H1 (cell line): ENCODE results near the gene NPY1R. TPM values are rescaled to one million over a fixed set of nuclear protein-coding genes. Genes with fewer than 3 reads are reported as not detected.

Experiments
- CTCF ChIA-PET: fragments of 300-600 bp; sonication (Branson Sonifier 250); formaldehyde crosslinking; loops from one replicate; lab custom pipeline; 2021; ENCODE audit not compliant: partially characterized antibody; lab: Charles Lee
- POLR2A ChIA-PET: fragments of 300-600 bp; sonication (Branson Sonifier 250); formaldehyde crosslinking; loops from one replicate; lab custom pipeline; 2021; ENCODE audit warnings: inconsistent platforms; ENCODE audit not compliant: partially characterized antibody; lab: Charles Lee
- DNase-seq, 2 experiments: peaks; one replicate each; pipeline versions ENCODE4 v3.0.0 to v3.0.0-alpha.2; 2010 to 2022; ENCODE audit warnings: low spot score in 2 of 2, low read depth in 1 of 2, mixed read lengths in 1 of 2
- FAIRE-seq: peaks from 2 replicates; lab custom pipeline; 2011; peaks lifted over from hg19 to GRCh38; lab: Jason Lieb, UNC
- H2AFZ ChIP-seq: 2 replicates; pipeline ENCODE4 v1.8.1; 2012; ENCODE audit warnings: low read length, inconsistent platforms
- H2AK5ac ChIP-seq: 2 replicates; pipeline ENCODE4 v1.6.1; 2013; ENCODE audit warnings: low read depth, low read length
- H2BK120ac ChIP-seq: replicated peaks from 2 replicates; pipeline ENCODE3; 2013; ENCODE audit warnings: low read depth, low read length, inconsistent platforms
- H2BK12ac ChIP-seq: 2 replicates; pipeline ENCODE4 v1.6.1; 2013; ENCODE audit warnings: low read depth, low read length
- H2BK15ac ChIP-seq: 2 replicates; pipeline ENCODE4 v1.6.1; 2013; ENCODE audit warnings: low read length
- H2BK20ac ChIP-seq: 2 replicates; pipeline ENCODE4 v1.6.1; 2013; ENCODE audit warnings: low read length
- H2BK5ac ChIP-seq: 2 replicates; pipeline ENCODE4 v1.6.1; 2013; ENCODE audit warnings: low read depth, low read length
- H3K14ac ChIP-seq: 2 replicates; pipeline ENCODE4 v1.6.1; 2013; ENCODE audit warnings: inconsistent platforms; ENCODE audit not compliant: insufficient read length
- H3K18ac ChIP-seq: 2 replicates; pipeline ENCODE4 v1.6.1; 2013; ENCODE audit warnings: low read length; ENCODE audit errors: extremely low read depth
- H3K23ac ChIP-seq: 2 replicates; pipeline ENCODE4 v1.6.1; 2013; ENCODE audit warnings: inconsistent platforms; ENCODE audit not compliant: insufficient read length
- H3K23me2 ChIP-seq: 2 replicates; pipeline ENCODE4 v1.6.1; 2013; ENCODE audit warnings: low read depth, low read length
- H3K27ac ChIP-seq: 2 replicates; pipeline ENCODE4 v1.6.1; 2011; ENCODE audit warnings: low read depth, low read length, inconsistent platforms
- H3K27me3 ChIP-seq, 4 experiments: replicated peaks in 1 of 4; 1 replicate in 1 of 4; 2 replicates in 3 of 4; pipeline versions ENCODE4 v1.6.1 to v1.8.1; 2011 to 2013; ENCODE audit warnings: low read length in 3 of 4, mild to moderate bottlenecking in 3 of 4, inconsistent platforms in 2 of 4, mixed read lengths in 2 of 4, moderate library complexity in 1 of 4; ENCODE audit not compliant: control insufficient read depth in 3 of 4, insufficient read depth in 3 of 4; ENCODE audit errors: extremely low read depth in 1 of 4
- H3K36me3 ChIP-seq, 4 experiments: 2 replicates each; pipeline versions ENCODE4 v1.6.1 to v1.8.1; 2011 to 2013; ENCODE audit warnings: mild to moderate bottlenecking in 4 of 4, low read length in 3 of 4, moderate library complexity in 2 of 4, control low read depth in 1 of 4, inconsistent platforms in 1 of 4; ENCODE audit not compliant: insufficient read depth in 4 of 4, control insufficient read depth in 2 of 4
- H3K4ac ChIP-seq: replicated peaks from 2 replicates; pipeline ENCODE3; 2013; ENCODE audit warnings: low read length, low read depth, mixed read lengths, inconsistent platforms; ENCODE audit not compliant: insufficient read length
- H3K4me1 ChIP-seq, 4 experiments: replicated peaks in 1 of 4; 1 replicate in 1 of 4; 2 replicates in 3 of 4; pipeline versions ENCODE4 v1.6.1 to v1.8.1; 2011 to 2013; ENCODE audit warnings: low read length in 3 of 4, inconsistent platforms in 2 of 4, mixed read lengths in 1 of 4; ENCODE audit not compliant: insufficient read depth in 4 of 4, control insufficient read depth in 3 of 4
- H3K4me2 ChIP-seq, 2 experiments: 2 replicates each; pipeline versions ENCODE4 v1.6.1 to v1.8.1; 2011 to 2013; ENCODE audit warnings: low read depth in 2 of 2, low read length in 2 of 2, control low read depth in 1 of 2, inconsistent platforms in 1 of 2, mild to moderate bottlenecking in 1 of 2; ENCODE audit not compliant: insufficient read depth in 1 of 2
- H3K4me3 ChIP-seq, 4 experiments: fragments of 200-600, 300-600 bp in 1 of 4; sonication (generic), shearing (Covaris generic), sonication (Bioruptor Twin) in 1 of 4; 2 replicates each; pipeline versions ENCODE4 v1.5.1 to v1.8.1; 2011 to 2016; ENCODE audit warnings: low read length in 4 of 4, low read depth in 3 of 4, control low read depth in 2 of 4, inconsistent platforms in 2 of 4, mild to moderate bottlenecking in 2 of 4, mixed read lengths in 1 of 4, moderate library complexity in 1 of 4; ENCODE audit not compliant: insufficient read depth in 2 of 4; ENCODE audit errors: extremely low read depth in 1 of 4
- H3K56ac ChIP-seq: replicated peaks from 2 replicates; pipeline ENCODE3; 2013; ENCODE audit warnings: low read depth, mild to moderate bottlenecking, mixed read lengths, low read length, inconsistent platforms; ENCODE audit not compliant: insufficient read length
- H3K79me1 ChIP-seq: 2 replicates; pipeline ENCODE4 v1.6.1; 2013; ENCODE audit warnings: low read depth, low read length, control low read depth
- H3K79me2 ChIP-seq, 2 experiments: 2 replicates each; pipeline versions ENCODE4 v1.6.1 to v1.8.1; 2012 to 2013; ENCODE audit warnings: low read length in 2 of 2, mild to moderate bottlenecking in 2 of 2, inconsistent platforms in 1 of 2; ENCODE audit not compliant: insufficient read depth in 2 of 2, control insufficient read depth in 1 of 2
- H3K9ac ChIP-seq, 4 experiments: replicated peaks in 1 of 4; 1 replicate in 1 of 4; 2 replicates in 3 of 4; pipeline versions ENCODE4 v1.6.1 to v1.8.1; 2011 to 2013; ENCODE audit warnings: low read depth in 3 of 4, low read length in 3 of 4, control low read depth in 2 of 4, mild to moderate bottlenecking in 2 of 4, moderate library complexity in 2 of 4, inconsistent platforms in 1 of 4; ENCODE audit errors: extremely low read depth in 1 of 4
- H3K9me3 ChIP-seq, 2 experiments: 2 replicates each; pipeline versions ENCODE4 v1.6.1 to v1.8.1; 2012 to 2013; ENCODE audit warnings: mild to moderate bottlenecking in 2 of 2, moderate library complexity in 2 of 2, control low read depth in 1 of 2, inconsistent platforms in 1 of 2, low read depth in 1 of 2, low read length in 1 of 2, mixed read lengths in 1 of 2; ENCODE audit not compliant: insufficient read depth in 2 of 2
- H4K20me1 ChIP-seq, 2 experiments: replicated peaks in 1 of 2; 2 replicates each; pipeline versions ENCODE3 to v1.8.1; 2011 to 2013; ENCODE audit warnings: inconsistent platforms in 2 of 2, low read length in 2 of 2, mild to moderate bottlenecking in 1 of 2; ENCODE audit not compliant: insufficient read depth in 2 of 2, control insufficient read depth in 1 of 2
- H4K5ac ChIP-seq: 2 replicates; pipeline ENCODE4 v1.6.1; 2013; ENCODE audit warnings: low read length, low read depth, mixed read lengths, inconsistent platforms; ENCODE audit not compliant: insufficient read length
- H4K8ac ChIP-seq: 2 replicates; pipeline ENCODE4 v1.8.0; 2013; ENCODE audit warnings: mild to moderate bottlenecking, moderate library complexity, low read length, inconsistent platforms; ENCODE audit not compliant: insufficient read depth; ENCODE audit errors: extremely low read depth
- H4K91ac ChIP-seq: replicated peaks from 2 replicates; pipeline ENCODE3; 2013; ENCODE audit warnings: low read length, mixed read lengths, inconsistent platforms; ENCODE audit not compliant: insufficient read length
- EP300 ChIP-seq, 2 experiments: IDR thresholded peaks; 1 replicate in 1 of 2; 2 replicates in 1 of 2; pipeline ENCODE4 v1.6.1; 2011 to 2012; ENCODE audit warnings: low read depth in 2 of 2, low read length in 2 of 2, mild to moderate bottlenecking in 2 of 2, borderline replicate concordance in 1 of 2, inconsistent platforms in 1 of 2, moderate library complexity in 1 of 2
- EZH2 ChIP-seq: fragments of 200-600 bp; sonication (generic); IDR thresholded peaks from 2 replicates; pipeline ENCODE4 v1.7.1; 2012; ENCODE audit warnings: low read depth, mild to moderate bottlenecking, moderate library complexity, low read length, inconsistent platforms; ENCODE audit not compliant: severe bottlenecking
- GTF2F1 ChIP-seq: IDR thresholded peaks from 2 replicates; pipeline ENCODE4 v1.6.1; 2012; ENCODE audit warnings: low read depth, low read length, improper control_type of control experiment, borderline replicate concordance
- RBBP5 ChIP-seq: IDR thresholded peaks from 2 replicates; pipeline ENCODE4 v1.7.1; 2012; ENCODE audit warnings: low read depth, mild to moderate bottlenecking, inconsistent platforms, low read length, moderate library complexity, borderline replicate concordance
- SIX5 ChIP-seq: IDR thresholded peaks from 2 replicates; pipeline ENCODE4 v1.6.1; 2011; ENCODE audit warnings: mild to moderate bottlenecking, low read depth, low read length
- WGBS, 2 experiments: shearing (Covaris generic) in 1 of 2; methylation state at CpG; one replicate each; pipeline versions ENCODE4 v1.1.6 to v1.1.7; 2013 to 2015; ENCODE audit warnings: low lambda C conversion rate in 2 of 2, mixed read lengths in 2 of 2, inconsistent platforms in 1 of 2, low coverage in 1 of 2, missing lambda C conversion rate in 1 of 2; ENCODE audit not compliant: insufficient replicate concordance in 2 of 2, insufficient coverage in 1 of 2, insufficient read length in 1 of 2; ENCODE audit errors: extremely low coverage in 1 of 2, missing lambda C conversion rate in 1 of 2; 5-methylcytosine and 5-hydroxymethylcytosine counted together
- polyA plus RNA-seq, 7 experiments: library from polyadenylated mRNA; depleted of rRNA in 3 of 7; stranded (reverse) in 5 of 7; unstranded in 2 of 7; fragments of >200 nt in 5 of 7; fragments of 200-250 nt in 2 of 7; gene quantifications; 1 replicate in 5 of 7; 2 replicates in 1 of 7; 4 replicates in 1 of 7; pipeline versions ENCODE4 v1.2.1 to v1.2.3, GENCODE V29; 2011 to 2013; ENCODE audit warnings: missing spikeins in 2 of 7, mixed read lengths in 2 of 7
- total RNA-seq: library from RNA; stranded (reverse); fragmentation: NEBNext Ultra II Directional; extraction: Animal tissue kit (Norgen Biotek cat#: 25700); gene quantifications from 2 replicates; pipeline ENCODE4 v1.2.1, GENCODE V29; 2021

Gene NPY1R
- total and polyA plus RNA-seq, 2 of the 8 experiments (the other 6 are each of a cell fraction or from before 2014, with no cell fraction given) = 5.9 to 6.3 TPM

DNA sequence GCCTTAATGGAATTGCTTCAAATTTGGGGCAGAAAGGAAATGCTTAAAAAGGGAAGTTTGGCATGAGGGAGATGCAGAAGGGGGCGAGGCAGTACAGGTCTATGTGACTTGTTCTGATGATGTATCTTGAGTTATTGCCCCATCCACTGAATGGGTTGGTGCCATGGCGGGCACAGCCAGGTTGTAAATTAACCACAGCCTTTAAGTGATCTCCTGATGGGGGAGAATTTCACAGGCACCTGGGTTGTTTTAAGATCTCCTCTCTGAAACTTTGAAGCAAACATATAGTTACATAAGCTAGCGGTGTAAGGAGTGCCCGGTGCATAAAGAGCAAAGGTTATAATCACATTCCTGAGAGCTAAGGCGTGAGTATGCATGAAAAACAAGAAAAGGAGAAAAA is 48.3 kb upstream of the NPY1R start:
- H2AK5ac ChIP-seq = no peak overlapping the region
- no peaks in the 10 kb centered on the region for H3K4me1 ChIP-seq
- no peak overlapping the region for H3K4me3 ChIP-seq
- no peaks in the 10 kb centered on the region for H4K20me1 ChIP-seq
- CTCF ChIA-PET = interaction anchor here (0.6 to 1.3 kb wide), 2 partner anchors 24 to 115 kb away, joined by 3 read pairs; no protein-coding TSS in a partner anchor
- no peaks in the 10 kb centered on the region for H3K27me3 ChIP-seq
- H3K79me1 ChIP-seq = no peaks in the 10 kb centered on the region
- no peak overlapping the region for H2BK5ac ChIP-seq
- H3K27ac ChIP-seq = no peak overlapping the region
- H2BK120ac ChIP-seq = no peak overlapping the region
- no peak for TF ChIP-seq GTF2F1
- no peak for TF ChIP-seq RBBP5
- TF ChIP-seq EZH2 = no peak
- TF ChIP-seq EP300 (IDR thresholded peaks at IDR 0.05; ENCODE audit: borderline replicate concordance in 1 of 2, low read depth in 2 of 2, low read length in 2 of 2) = no peak
- TF ChIP-seq SIX5 = no peak
- DNase-seq (no peak), FAIRE-seq (no peak)
- no peak overlapping the region for H3K18ac ChIP-seq
- H3K4me2 ChIP-seq = no peak overlapping the region
- POLR2A ChIA-PET = no interaction called here
- no peak overlapping the region for H2BK15ac ChIP-seq
- H4K8ac ChIP-seq = no peak overlapping the region
- H2BK20ac ChIP-seq = no peak overlapping the region
- H4K91ac ChIP-seq = no peak overlapping the region
- no peaks in the 10 kb centered on the region for H3K79me2 ChIP-seq
- no peak overlapping the region for H3K23ac ChIP-seq
- H3K4ac ChIP-seq = no peak overlapping the region
- H3K56ac ChIP-seq = no peak overlapping the region
- 0 out of 2 replicates have a peak overlapping the region, but pooled peaks have one; percentile 13 for H2AFZ ChIP-seq
- no peak overlapping the region for H4K5ac ChIP-seq
- H3K36me3 ChIP-seq = no peaks in the 10 kb centered on the region
- H3K23me2 ChIP-seq = no peaks in the 10 kb centered on the region
- H3K14ac ChIP-seq = no peak overlapping the region
- WGBS, 2 experiments = 87% methylated on average over 5 of the region's 5 CpGs; no CpG with 5 or more reads in 1 of the 2 experiments
- H2BK12ac ChIP-seq = no peak overlapping the region
- H3K9me3 ChIP-seq = no peaks in the 10 kb centered on the region
- no peak overlapping the region for H3K9ac ChIP-seq
